AG09319 (cell line): ENCODE data around the gene AK9.
"Not testable (repeated sequence)": the region's sequence is repeated elsewhere in the genome, so short reads cannot be mapped to it uniquely, and the experiment has no call there.

Source experiments
- DNase-seq: peaks from one replicate; pipeline ENCODE4 v3.0.0-alpha.2; 2010; ENCODE audit warnings: low read depth; ENCODE audit errors: extremely low read depth
- CTCF ChIP-seq: IDR thresholded peaks from 2 replicates; pipeline ENCODE4 v1.5.1; 2011; ENCODE audit warnings: low read depth, mild to moderate bottlenecking, inconsistent platforms, low read length, moderate library complexity

Gene AK9

GRCh38 chr6:109526905-109527628, 163.9 kb downstream of the AK9 start:
- DNase-seq: peak; percentile 20
- TF ChIP-seq CTCF: peak; percentile 59

DNA sequence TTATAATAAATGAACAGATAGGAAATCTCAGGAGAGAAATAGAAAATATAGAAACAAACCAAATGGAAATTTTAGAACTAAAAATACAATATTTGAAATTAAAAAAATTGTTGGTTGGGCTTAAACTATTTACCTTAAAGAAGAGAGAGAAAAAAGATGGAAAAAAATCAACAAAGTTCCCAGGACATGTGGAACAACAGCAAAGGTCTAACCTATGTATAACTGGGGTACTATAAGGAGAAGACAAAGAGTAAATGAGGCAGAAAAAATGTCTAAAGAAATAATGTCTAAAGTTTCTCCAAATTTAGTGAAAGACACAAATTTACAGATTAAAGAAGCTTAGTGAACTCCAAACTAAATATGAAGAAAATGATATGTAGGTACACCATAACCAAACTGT, 166.9 kb downstream of the AK9 start:
- TF ChIP-seq CTCF: no peak
- no peak for DNase-seq

GRCh38 chr6:109523478-109523877, 167.5 kb downstream of the AK9 start:
- TF ChIP-seq CTCF: no peak
- peak; percentile 22 for DNase-seq

DNA sequence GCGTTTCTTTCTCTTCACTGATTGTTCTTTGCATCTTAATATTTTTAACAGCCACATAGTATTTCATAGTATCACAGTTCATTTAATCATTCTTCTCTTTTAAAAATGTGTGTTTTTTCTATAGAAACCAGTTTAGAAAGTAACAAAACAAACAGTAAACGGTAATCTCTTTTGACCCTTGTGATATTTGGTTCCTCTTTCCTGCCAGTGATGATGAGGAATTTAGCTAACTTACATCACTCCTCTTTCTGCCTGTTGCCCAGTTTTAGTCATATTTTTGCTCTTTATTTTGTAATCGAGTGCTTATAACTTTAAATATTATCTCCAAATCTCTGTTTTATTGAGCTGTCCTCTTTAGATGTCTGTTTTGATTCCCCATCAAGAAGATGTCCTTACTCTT, 169.9 kb downstream of the AK9 start:
- DNase-seq: no peak
- no peak for TF ChIP-seq CTCF

GRCh38 chr6:109519647-109520046, 171.4 kb downstream of the AK9 start:
- not testable (repeated sequence) for DNase-seq

DNA sequence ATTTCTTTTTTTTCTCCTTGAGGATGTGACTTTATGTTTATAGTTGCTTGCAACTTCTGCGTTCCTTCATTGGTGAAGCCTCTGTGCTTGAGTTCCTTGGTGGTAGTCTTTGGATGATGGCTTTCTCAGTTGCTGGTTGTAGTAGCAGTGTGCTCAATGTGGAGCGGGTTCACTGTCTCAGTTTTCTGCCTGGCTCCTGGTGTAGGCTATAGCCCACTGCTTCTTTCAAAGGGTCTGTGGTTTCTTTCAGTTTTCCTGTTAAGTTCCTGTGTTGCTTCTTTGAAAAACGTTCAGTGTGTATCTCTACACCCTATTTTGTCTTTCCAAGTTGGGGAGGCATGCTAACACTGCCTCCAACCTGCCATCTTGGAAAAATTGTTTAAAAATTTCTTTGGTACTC, 174.1 kb downstream of the AK9 start:
- TF ChIP-seq CTCF: no peak
- no peak for DNase-seq

DNA sequence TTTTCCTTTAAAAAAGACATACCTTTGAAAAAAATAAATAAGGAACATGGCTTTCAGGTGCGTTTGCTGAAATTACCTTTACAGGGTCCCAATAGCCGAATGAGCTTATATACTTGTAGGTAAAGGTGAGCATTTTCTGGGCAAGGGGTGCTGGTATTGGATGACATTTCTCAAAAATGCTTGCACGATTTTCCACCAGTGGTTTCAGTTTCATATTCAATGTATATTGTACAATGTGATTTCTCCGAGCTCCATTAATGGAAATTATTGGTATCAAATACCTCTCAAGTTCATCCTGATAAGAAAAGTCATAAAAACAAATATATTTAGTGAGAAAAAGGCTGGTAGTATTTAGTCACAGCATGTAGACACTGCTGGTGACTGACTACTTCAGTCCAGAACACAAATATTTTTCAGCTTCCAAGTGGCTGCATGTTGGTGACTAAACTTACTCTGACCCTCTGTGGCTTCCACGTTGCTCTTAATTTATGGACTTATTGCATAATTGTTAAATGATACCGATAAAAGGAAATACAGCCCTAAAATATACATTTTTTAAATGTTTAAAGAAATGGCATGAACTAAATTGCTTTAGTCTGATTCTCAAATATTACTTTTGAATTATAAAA, 175.1 kb downstream of the AK9 start:
- no peak for DNase-seq
- no peak for TF ChIP-seq CTCF

DNA sequence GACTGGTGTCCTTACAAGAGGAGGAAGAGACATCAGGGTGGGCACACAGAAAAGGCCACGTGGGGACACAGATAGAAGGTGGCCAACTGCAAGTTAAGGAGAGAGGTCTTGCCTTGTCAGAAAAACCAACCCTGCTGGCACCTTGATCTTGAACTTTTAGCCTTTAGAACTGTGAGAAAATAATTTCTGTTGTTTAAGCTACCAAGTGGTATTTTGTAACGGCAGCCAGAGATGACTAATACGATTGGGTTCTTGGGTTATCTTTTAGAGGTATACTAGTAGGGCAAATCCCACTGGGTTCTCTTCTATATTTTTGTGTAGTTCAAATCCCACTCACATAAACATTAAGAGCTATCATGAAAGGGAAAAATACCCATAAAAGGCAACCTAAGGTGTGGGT, 176.1 kb downstream of the AK9 start:
- DNase-seq: no peak

More for the DNA sequence above, 176.1 kb downstream of the AK9 start:
- TF ChIP-seq CTCF: no peak
